ENCODE data around the gene ZNF366. TPM values are rescaled to one million over a fixed set of nuclear protein-coding genes. Genes with fewer than 3 reads are reported as not detected.

ZNF366 gene
- total RNA-seq, 2 experiments from 2014 or later = not detected

DNA sequence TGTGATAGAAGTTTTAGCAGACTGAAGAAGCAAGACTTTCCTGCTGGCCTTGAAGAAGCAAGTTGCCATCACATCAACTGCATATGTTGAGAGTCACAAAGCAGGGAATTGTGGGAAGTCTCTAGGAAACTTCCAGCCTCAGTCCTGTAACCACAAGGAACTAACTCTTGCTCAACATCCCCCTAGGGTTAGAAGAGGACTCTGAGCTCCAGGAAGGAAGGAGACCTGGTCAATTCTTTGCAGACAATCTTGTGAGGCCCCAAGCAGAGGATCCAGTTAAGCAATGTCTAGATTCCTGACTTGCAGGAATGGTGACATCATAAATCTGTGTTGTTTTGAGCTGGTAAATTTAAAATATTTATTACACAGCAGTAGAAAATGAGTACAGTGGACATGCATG lies 18.6 kb upstream of the ZNF366 start:
- no peak overlapping the region for H2AFZ ChIP-seq (ENCODE audit: low read length)
- no peak overlapping the region for H3K4me3 ChIP-seq (ENCODE audit: low read depth, low read length, poor library complexity, severe bottlenecking)
- no peaks in the 10 kb centered on the region for H3K4me1 ChIP-seq (ENCODE audit: insufficient read depth, low read length, poor library complexity, severe bottlenecking)
- TF ChIP-seq, protein P1, sequence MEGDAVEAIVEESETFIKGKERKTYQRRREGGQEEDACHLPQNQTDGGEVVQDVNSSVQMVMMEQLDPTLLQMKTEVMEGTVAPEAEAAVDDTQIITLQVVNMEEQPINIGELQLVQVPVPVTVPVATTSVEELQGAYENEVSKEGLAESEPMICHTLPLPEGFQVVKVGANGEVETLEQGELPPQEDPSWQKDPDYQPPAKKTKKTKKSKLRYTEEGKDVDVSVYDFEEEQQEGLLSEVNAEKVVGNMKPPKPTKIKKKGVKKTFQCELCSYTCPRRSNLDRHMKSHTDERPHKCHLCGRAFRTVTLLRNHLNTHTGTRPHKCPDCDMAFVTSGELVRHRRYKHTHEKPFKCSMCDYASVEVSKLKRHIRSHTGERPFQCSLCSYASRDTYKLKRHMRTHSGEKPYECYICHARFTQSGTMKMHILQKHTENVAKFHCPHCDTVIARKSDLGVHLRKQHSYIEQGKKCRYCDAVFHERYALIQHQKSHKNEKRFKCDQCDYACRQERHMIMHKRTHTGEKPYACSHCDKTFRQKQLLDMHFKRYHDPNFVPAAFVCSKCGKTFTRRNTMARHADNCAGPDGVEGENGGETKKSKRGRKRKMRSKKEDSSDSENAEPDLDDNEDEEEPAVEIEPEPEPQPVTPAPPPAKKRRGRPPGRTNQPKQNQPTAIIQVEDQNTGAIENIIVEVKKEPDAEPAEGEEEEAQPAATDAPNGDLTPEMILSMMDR (conservative IDR thresholded peaks at IDR 0.05; ENCODE audit: low read length) = no peak
- TF ChIP-seq EZH2phosphoT487 (IDR thresholded peaks at IDR 0.05; ENCODE audit: borderline replicate concordance, low read depth, low read length) = no peak
- no peak overlapping the region for H3K4me2 ChIP-seq (ENCODE audit: low read length)
- DNase-seq (ENCODE audit: low spot score) = no peak
- H3K9me3 ChIP-seq (ENCODE audit: low read length) = no peaks in the 10 kb centered on the region
- POLR2A ChIA-PET = interaction anchor here (0.6 kb wide), 1 partner anchor 33 kb away, joined by 3 read pairs; no protein-coding TSS in a partner anchor
- no peaks in the 10 kb centered on the region for H4K20me1 ChIP-seq (ENCODE audit: insufficient read depth, low read length)
- no peak overlapping the region for H3K27ac ChIP-seq (ENCODE audit: low read depth, low read length, poor library complexity, severe bottlenecking)
- no peaks in the 10 kb centered on the region for H3K9me2 ChIP-seq (ENCODE audit: insufficient read depth, low read length)
- no peaks in the 10 kb centered on the region for H3K79me2 ChIP-seq (ENCODE audit: insufficient read depth, low read depth, low read length)
- intact Hi-C loops (cut with micrococcal nuclease; ENCODE audit: unreplicated experiment) = no loop called here
- BruUV-seq (replicated peaks) = no TSS peak
- no peaks in the 10 kb centered on the region for H3K36me3 ChIP-seq (ENCODE audit: insufficient read depth, low read length)
- CTCF ChIA-PET (ENCODE audit: unreplicated experiment) = no interaction called here

DNA sequence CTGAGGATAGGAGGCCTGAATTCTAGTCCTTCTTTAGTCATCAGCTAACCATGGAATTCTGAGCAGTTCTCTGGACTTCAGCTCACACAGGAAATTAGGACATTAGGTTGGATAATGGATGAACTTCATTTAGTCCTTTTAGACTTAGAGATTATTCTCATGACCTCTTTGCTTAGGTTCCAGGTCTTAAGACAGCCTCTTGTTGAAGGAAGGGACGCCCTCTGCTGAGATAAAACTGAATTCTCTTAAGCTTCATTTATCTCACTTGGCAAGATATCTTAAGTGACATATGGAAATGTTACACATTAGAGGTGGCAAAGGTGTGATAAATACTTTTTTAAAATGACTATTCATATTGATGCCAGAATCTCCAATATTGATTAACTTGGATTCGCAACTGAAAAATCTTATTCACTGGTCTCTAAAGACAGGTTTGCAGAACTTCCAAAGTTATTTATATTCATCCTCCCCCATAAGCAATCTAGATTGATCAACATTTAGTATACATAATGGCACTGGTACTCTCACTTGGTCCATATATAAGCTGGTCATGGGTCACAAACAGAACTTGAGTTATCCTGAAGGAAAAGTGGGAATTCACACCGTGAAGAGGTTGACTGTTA lies 16.9 kb upstream of the ZNF366 start:
- no peak overlapping the region for H3K27ac ChIP-seq (ENCODE audit: low read depth, low read length, poor library complexity, severe bottlenecking)
- no peaks in the 10 kb centered on the region for H3K9me3 ChIP-seq (ENCODE audit: low read length)
- no TSS peak for BruUV-seq (replicated peaks)
- H3K4me1 ChIP-seq (ENCODE audit: insufficient read depth, low read length, poor library complexity, severe bottlenecking) = no peaks in the 10 kb centered on the region
- TF ChIP-seq EZH2phosphoT487 (IDR thresholded peaks at IDR 0.05; ENCODE audit: borderline replicate concordance, low read depth, low read length) = no peak
- TF ChIP-seq, protein P1 (conservative IDR thresholded peaks at IDR 0.05; ENCODE audit: low read length) = peak; percentile 78
- no peaks in the 10 kb centered on the region for H4K20me1 ChIP-seq (ENCODE audit: insufficient read depth, low read length)
- no peaks in the 10 kb centered on the region for H3K36me3 ChIP-seq (ENCODE audit: insufficient read depth, low read length)
- H3K4me3 ChIP-seq (ENCODE audit: low read depth, low read length, poor library complexity, severe bottlenecking) = no peak overlapping the region
- intact Hi-C loops (cut with micrococcal nuclease; ENCODE audit: unreplicated experiment) = loop anchor here (5.0 kb wide), 1 partner anchor 157 kb away; no protein-coding TSS in a partner anchor
- POLR2A ChIA-PET = no interaction called here
- DNase-seq (ENCODE audit: low spot score) = peak; percentile 53
- H3K9me2 ChIP-seq (ENCODE audit: insufficient read depth, low read length) = no peaks in the 10 kb centered on the region
- no peak overlapping the region for H2AFZ ChIP-seq (ENCODE audit: low read length)
- H3K79me2 ChIP-seq (ENCODE audit: insufficient read depth, low read depth, low read length) = no peaks in the 10 kb centered on the region
- no peak overlapping the region for H3K4me2 ChIP-seq (ENCODE audit: low read length)
- CTCF ChIA-PET (ENCODE audit: unreplicated experiment) = interaction anchor here (0.5 kb wide), 1 partner anchor 663 kb away, joined by 3 read pairs; no protein-coding TSS in a partner anchor

DNA sequence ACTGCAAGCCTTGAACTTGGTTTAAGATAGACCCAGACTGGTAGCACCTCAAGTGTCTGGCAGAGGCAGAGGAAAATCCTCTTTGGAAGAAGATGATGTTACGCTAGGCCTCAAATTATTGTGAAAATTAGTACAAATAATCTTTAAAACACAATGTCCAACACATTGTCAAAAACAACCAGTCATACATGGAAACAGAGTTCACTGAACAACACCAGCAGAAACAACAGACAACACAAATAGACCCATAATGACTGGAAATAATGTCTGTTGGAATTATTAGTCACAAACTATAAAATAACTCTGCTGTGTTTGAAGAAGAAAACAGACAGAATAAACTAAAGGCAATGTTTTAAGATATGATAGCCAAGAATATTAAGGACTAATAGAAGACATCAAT lies 15.4 kb upstream of the ZNF366 start:
- BruUV-seq (replicated peaks) = no TSS peak
- Histone ChIP-seq H3K79me2 (ENCODE audit: insufficient read depth, low read depth, low read length) (no peaks in the 10 kb centered on the region), H3K27ac (ENCODE audit: low read depth, low read length, poor library complexity, severe bottlenecking) (no peak overlapping the region), H3K9me3 (ENCODE audit: low read length) (no peaks in the 10 kb centered on the region), H4K20me1 (ENCODE audit: insufficient read depth, low read length) (no peaks in the 10 kb centered on the region), H3K9me2 (ENCODE audit: insufficient read depth, low read length) (no peaks in the 10 kb centered on the region), H3K4me2 (ENCODE audit: low read length) (no peak overlapping the region), H3K4me1 (ENCODE audit: insufficient read depth, low read length, poor library complexity, severe bottlenecking) (no peaks in the 10 kb centered on the region), H3K4me3 (ENCODE audit: low read depth, low read length, poor library complexity, severe bottlenecking) (no peak overlapping the region), H2AFZ (ENCODE audit: low read length) (no peak overlapping the region), H3K36me3 (ENCODE audit: insufficient read depth, low read length) (no peaks in the 10 kb centered on the region)
- TF ChIP-seq EZH2phosphoT487 (IDR thresholded peaks at IDR 0.05; ENCODE audit: borderline replicate concordance, low read depth, low read length) = no peak
- TF ChIP-seq, protein P1 (conservative IDR thresholded peaks at IDR 0.05; ENCODE audit: low read length) = no peak
- POLR2A ChIA-PET = no interaction called here
- no peak for DNase-seq (ENCODE audit: low spot score)
- intact Hi-C loops (cut with micrococcal nuclease; ENCODE audit: unreplicated experiment) = loop anchor here (5.0 kb wide), 1 partner anchor 155 kb away; no protein-coding TSS in a partner anchor
- CTCF ChIA-PET (ENCODE audit: unreplicated experiment) = no interaction called here
